ENCODE measurements around the gene LTA.

- TF ChIP-seq CREB1 (CRISPR knock-in tag; IDR thresholded peaks at IDR 0.05; ENCODE audit: low read depth), result no peak
- no peak for TF ChIP-seq REST (IDR thresholded peaks at IDR 0.05; ENCODE audit: unreplicated experiment)
- TF ChIP-seq CTCF (conservative IDR thresholded peaks at IDR 0.05; ENCODE audit: low read depth in 2 of 2), result no peak
These were observed 14.7 kb downstream of the LTA start for GRCh38 chr6:31586599-31587281.

Measured in GM23338 (cell line).